K562 (cell line): ENCODE measurements around the gene SLC7A10.

Experiments
- CGGBP1 ChIP-seq: fragments of 250-450 bp; sonication (Bioruptor Pico); IDR thresholded peaks from 2 replicates; pipeline ENCODE4 v1.9.0; 2021; ENCODE audit warnings: mild to moderate bottlenecking
- ELF1 ChIP-seq: fragments of 200-800 bp; sonication (Bioruptor generic); IDR thresholded peaks from 2 replicates; pipeline ENCODE4 v1.6.1; 2016; ENCODE audit warnings: missing genetic modification characterization, missing compliant biosample characterization
- TCF7L2 ChIP-seq: fragments of 150-350 bp; IDR thresholded peaks from 2 replicates; pipeline ENCODE4 v1.6.1; 2016; ENCODE audit warnings: low read depth, mild to moderate bottlenecking, low read length, moderate library complexity

GRCh38 chr19:33251076-33251475, 25.4 kb upstream of the SLC7A10 start:
- TF ChIP-seq TCF7L2 (no peak), ELF1 (no peak), CGGBP1 (CRISPR knock-in tag) (no peak)
